Panc1 (cell line): ENCODE data around the gene TNFAIP1.

Experiments
- CTCF ChIP-seq: fragments of 450-650 bp; IDR thresholded peaks from 2 replicates; pipeline ENCODE4 v1.5.1; 2017; ENCODE audit warnings: mild to moderate bottlenecking
- POLR2AphosphoS5 ChIP-seq: IDR thresholded peaks from 2 replicates; pipeline ENCODE4 v1.6.1; 2012; ENCODE audit warnings: mild to moderate bottlenecking, low read depth, low read length, moderate library complexity
- REST ChIP-seq, 2 experiments: IDR thresholded peaks; 2 replicates each; pipeline ENCODE4 v1.6.1; 2011 to 2012; ENCODE audit warnings: low read depth in 2 of 2, control low read depth in 1 of 2, low read length in 1 of 2, mild to moderate bottlenecking in 1 of 2, moderate library complexity in 1 of 2; ENCODE audit not compliant: insufficient read depth in 1 of 2
- TCF7L2 ChIP-seq: IDR thresholded peaks from 2 replicates; pipeline ENCODE4 v1.6.1; 2011; ENCODE audit warnings: mild to moderate bottlenecking, low read depth, low read length, inconsistent platforms

- TF ChIP-seq CTCF: no peak
- TF ChIP-seq POLR2AphosphoS5: no peak
- no peak for TF ChIP-seq REST (IDR thresholded peaks at IDR 0.05; ENCODE audit: insufficient read depth in 1 of 2, low read depth in 2 of 2, low read length in 1 of 2)
- no peak for TF ChIP-seq TCF7L2
Measured at GRCh38 chr17:28381141-28381825, 45.7 kb downstream of the TNFAIP1 start.
